GM19240 (cell line): Measurements from ENCODE around the gene EXOSC1.
"Not testable (repeated sequence)": the region's sequence is repeated elsewhere in the genome, so short reads cannot be mapped to it uniquely, and the experiment has no call there.

Experiments
- DNase-seq: peaks from one replicate; pipeline ENCODE4 v3.0.0; 2011; ENCODE audit warnings: low spot score; ENCODE audit not compliant: insufficient read length

Gene EXOSC1

DNA sequence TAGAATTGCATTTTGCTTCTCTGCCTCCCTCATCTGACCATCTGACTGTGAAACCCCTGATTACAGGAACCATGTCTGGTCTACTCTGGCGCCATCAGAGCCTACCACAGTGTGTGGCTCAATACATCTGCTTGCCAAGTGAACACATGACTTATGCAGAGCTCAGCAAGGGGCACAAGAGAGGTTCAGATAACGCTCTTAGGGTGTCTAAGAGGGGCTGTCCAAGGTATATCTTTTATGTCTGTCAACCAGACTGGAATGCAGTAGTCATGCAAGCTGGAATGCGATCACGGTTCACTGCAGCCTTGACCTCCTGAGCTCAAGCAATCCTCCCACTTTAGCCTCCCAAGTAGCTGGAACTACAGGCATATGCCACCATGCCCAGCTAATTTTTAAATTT is 34.4 kb downstream of the EXOSC1 start:
- no peak for DNase-seq

DNA sequence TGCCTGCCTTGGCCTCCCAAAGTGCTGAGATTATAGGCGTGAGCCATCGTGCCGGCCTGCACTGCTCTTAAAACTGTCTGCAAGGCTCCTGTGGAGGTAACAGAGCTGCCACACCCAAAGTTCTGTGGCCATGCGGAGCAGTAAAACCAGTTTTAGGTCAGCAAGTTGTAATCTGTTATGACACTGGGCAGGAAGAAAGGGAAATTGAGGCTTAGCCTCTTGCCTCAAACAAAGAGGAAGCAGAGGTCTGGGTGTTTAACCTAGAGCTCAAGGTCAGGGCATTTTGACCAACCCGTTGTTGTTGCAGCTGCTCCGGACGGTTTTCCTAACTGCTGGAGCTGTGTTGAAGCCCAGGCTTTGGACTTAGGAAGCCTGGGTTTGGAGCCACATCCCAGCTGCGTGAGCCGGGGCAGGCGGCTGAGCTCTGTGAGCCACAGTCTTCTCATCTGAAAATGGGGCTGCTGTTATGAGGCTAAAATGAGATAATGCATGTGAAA is 37.3 kb downstream of the EXOSC1 start:
- DNase-seq: no peak

DNA sequence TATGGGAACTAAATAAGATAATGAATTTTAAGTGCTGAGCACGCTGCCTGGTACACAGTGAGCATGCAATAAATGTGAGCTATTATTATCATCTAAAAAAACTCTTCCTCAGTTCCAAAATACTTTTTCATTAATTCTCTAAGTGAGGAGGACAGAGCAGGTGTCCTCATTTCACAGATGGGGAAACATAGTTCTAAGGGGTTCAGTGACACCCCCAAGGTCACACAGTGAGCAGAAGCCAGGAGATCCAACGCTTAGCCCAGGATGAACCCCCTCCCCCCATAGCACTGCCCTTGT is 37.9 kb downstream of the EXOSC1 start:
- no peak for DNase-seq

DNA sequence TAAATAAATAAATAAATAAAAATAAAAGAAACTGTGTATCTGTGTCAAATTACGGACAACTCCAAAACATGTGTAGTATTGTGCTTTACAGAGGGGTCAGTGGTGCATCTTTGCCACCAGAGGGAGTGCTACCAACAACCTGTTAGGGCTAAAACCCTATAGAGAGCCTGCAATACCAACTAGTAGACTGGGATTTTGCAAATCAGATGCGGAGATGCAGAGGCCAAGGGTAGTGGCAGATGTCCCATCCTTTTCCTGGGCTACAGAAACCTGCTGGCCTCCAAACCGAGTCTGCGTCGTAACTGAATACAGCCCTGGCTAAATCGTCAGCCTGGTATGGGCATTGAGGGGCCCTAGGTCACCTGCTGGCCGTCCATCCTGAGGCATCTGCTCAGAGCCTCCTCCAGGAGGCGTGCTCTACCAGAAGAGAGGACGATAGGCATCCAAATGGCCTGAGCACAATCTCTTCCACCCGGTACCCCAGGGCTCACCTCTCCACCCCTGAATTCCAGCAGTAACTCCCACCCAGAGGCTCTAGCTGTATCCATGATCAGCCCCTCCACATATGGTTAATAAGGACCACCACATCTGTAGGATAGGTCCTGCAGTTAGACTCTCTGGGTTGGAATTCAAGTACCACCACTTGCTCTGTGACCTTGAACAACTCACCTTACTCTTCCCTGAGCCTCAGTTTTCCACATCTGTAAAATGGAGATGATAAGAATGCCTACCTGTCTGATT is 38.4 kb downstream of the EXOSC1 start:
- peak; percentile 62 for DNase-seq

DNA sequence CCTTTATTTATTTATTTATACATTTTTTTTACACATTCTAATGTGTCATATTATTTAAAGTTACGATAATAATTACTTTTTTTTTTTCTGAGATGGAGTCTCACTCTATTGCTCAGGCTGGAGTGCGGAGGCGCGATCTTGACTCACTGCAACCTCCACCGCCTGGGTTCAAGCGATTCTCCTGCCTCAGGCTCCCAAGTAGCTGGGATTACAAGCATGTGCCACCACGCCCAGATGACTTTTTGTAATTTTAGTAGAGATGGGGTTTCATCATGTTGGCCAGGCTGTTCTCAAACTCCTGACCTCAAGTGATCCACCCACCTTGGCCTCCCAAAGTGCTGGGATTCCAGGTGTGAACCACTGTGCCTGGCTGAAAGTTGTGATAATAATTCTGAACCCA is 39.3 kb downstream of the EXOSC1 start:
- DNase-seq: not testable (repeated sequence)

DNA sequence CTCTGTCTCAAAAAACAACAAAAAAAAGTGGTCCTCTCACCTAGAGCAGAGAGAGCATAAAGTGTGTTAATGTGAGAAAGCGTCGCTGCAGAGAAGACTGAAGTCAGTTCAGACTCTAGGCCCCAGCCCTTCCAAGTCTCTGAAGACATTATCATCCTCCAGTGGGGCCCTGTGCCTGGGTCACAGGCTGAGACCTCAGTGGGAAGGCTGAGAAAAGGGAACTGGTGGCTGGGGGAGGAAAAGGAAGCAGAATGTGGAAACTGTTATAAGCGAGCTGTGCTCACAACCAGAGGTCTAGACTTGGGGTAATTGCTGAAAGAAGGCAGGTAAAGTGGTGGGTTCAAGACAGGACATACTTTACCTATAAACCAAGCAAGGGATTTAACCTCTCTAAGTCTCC is 39.7 kb downstream of the EXOSC1 start:
- no peak for DNase-seq

DNA sequence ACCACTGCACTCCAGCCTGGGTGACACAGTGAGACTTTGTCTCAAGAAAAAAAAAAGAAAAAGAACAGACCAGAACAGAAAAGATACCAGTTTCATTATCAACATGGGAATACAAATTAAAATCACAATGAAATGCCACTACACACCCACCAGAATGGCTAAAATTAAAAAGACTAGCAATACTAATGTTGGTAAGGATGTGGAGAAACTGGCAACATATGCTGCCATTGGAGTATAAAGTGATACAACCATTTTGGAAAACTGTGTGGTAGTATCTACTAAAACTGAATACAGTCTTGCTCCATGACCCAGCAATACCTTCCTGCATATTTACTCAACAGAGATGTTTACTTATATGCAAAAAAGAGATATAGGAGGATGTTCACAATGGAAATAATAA is 41.8 kb downstream of the EXOSC1 start:
- no peak for DNase-seq

DNA sequence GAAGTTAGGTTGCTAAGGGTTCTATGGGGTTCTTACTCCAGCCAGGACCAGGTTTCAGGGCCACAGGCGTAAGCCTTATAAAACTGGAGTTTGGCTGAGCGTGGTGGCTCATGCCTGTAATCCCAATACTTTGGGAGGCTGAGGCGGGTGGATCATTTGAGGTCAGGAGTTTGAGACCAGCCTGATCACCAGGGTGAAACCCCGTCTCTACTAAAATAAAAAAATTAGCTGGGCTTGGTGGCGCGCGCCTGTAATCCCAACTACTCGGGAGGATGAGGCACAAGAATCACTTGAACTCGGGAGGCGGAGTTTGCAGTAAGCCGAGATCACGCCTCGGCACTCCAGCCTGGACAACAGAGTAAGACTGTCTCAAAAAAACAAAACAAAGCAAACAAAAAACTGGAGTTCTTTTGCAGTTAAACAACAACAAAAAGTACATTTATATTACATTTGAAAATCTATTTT is 44.3 kb downstream of the EXOSC1 start:
- no peak for DNase-seq

DNA sequence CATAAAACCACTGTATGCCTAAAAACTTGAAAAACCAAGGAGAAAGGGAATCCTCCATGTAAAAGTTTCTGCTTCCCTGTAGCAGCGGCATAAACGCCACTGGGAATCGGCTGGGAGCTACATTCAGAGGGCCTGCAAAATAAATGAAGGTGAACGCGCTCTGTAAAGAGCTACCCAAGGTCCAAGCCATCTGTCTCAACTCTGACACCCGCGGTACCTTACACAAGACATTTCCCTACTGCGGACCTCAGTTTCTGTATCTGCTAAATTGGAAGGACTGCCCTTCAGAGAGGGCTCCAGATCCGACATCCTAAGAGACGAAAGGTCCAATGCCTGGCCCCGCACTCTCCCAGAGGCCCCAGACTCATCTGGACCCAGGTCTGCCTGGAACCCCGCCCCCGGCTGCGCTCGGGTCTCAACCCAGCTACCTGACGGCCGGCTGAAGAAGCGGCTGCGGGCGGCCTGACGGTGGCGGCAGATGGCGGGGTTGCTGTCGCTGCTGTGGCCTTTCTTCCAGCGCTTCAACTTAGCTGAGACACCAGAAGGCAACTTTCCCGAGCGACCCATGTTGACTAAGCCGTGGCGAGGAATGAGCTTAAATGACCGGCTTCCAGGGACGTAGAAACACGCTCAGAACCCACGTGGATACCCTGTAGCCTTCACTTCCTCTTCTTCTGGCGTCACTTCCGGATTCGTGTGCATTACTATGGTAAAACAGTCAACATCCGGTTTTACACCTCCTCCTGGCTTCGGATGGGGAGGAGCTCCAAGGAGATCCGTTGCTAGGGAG is 44.9 kb downstream of the EXOSC1 start, which contains the start of gene RRP12:
Gene RRP12 (minus strand): TSS at position 676 of the 790 bp plus-strand sequence. CDS start 109 bp downstream, at position 567.
- DNase-seq: peak; percentile 98

DNA sequence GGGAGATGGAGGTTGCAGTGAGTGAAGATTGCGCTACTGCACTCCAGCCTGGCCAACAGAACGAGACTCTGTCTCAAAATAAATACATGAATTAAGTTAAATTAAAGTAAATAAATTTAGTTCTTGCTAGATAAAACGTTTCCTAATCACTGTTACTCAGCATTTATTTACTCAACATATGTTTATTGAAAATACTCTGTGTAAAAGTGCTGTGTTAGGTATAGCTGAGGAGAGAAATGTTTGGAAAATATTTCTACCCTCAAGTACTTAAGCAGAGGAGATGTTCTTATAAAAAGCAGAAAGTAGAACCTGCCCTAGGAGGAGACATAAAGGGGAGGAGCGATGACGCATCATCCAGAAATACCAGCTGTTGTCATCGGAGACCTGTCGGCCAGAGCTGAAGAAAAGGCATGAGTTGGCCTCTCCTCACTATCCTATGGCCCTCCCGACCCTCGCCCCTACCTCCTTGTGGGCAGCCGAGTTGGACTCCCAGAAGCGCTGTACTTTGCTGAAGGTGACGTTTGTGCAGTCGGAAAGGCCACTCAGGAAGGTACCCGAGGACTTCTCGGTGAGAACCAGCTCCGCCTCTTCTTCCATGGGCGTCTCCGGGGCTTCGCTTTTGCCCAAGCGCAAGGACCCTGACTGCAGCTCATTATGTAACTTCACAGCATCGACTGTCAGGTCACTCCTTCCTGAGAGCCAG is 45.8 kb downstream of the EXOSC1 start:
- DNase-seq: no peak

DNA sequence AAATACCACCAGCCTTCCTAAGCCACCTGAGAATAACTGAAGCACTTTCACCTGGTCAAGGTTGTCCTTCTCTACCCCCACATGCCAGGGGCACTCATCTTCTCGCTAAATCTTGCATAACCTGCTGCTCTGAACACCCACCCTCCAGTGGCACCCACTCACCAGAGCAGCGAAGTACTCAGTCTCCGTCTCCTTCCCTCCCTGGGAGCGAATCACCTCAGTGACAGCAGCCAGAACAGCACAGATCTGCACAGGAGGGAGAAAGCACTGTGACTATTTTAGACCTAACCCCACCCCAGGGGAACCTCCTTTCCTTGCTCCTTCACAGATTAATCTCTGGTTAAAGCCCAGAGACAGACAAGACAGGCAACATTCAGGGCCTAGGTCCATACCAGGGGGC is 49.8 kb downstream of the EXOSC1 start:
- DNase-seq: no peak

DNA sequence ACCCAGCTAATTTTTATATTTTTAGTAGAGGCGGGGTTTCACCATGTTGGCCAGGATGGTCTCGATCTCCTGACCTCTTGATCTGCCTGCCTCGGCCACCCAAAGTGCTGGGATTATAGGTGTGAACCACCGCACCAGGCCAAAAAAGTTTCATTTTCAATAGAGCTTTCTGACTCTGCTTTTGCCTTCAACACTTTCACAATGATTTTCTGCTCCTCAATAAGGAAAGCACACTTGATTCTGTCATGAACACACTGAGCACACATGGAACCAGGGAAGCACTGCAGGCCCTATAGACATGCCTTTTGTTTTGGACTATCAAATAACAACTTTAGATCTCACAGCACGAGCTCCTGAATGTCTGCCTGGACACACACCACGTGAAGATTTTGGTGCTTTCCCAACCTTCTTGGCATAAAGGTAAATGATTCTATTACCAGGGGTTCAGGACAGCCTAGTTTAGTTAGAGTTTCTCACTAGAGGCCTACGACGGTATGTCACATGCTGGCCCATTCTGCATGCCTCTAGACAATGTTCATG is 52.7 kb downstream of the EXOSC1 start:
- no peak for DNase-seq

DNA sequence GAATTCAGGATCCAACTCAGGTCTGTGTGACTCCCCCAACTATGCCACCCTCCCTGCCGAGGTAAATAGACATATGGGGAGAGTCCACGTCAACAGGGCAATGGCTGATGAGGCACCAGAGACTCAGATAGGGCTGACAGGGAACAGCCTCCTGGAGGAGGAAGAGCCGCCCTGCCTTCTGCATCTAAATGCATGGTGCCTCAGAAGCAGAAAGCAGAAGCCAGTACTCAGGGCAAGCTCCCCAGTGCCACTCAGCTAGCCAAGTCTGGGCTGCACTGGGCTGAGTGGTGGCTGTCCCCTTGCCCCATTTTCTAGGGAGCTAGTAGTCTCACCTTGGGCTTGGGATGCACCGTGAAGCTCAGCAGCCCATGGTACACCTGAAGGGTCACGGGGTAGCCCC is 55.7 kb downstream of the EXOSC1 start:
- DNase-seq: no peak

DNA sequence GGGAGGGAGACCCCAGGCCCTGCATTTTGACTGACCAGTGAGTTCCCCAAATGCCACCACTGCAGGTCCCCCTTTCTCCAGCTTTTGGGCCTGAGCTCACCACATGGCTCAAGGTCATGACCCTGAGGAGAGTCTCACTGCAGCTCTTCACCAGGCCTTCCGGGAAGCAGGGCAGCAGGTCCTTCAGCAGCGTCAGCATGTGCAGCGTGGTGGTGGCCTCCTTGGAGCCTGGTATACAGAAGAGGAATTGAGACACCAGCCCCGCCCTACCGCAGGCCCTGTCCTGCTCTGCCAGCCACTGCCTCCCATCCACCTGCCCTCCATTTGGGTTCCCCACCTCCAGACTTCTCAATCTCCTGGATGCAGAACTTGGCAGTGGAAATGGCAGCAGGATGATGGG is 57.7 kb downstream of the EXOSC1 start:
- DNase-seq: no peak
